GM19468 (cell line): Measurements from ENCODE around the gene MET.

Experiments
- ATAC-seq: cut with Tn5 transposase; IDR thresholded peaks from one replicate; pipeline ENCODE4 v1.9.1; 2021; ENCODE audit warnings: mild to moderate bottlenecking, moderate library complexity, moderate number of reproducible peaks; ENCODE audit not compliant: unreplicated experiment; ENCODE audit errors: extremely low read depth

MET gene

DNA sequence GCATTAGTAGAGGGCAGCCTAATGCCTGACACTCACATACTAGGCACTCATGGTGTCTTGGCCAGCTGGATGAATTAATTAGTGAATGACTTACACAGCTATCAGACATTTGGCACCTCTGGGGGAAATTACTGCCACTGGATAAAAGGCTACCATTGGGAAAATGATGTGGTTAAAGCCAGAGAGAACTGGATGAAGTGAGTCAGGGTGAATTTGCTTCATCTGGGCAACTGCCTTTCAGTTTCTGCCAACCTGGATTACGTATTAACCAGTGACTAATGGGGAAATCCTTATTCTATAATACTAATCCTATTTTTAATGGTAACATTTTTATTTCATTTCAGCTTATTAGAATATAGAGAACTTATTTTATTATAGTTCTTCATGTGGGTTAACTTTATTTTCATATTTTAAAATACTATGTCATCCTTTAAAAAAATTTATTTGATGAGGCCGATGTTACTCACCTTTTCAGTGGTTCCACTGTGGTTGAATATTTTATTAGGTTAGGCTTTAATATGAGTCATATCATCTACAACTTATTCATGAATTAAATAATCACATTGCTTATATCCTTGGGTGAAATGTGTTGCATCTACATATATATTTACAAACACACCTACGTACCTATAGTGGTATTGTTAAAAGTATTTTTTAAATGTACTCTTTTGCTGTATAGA, 104.8 kb downstream of the MET start:
- peak; percentile 51 for ATAC-seq

GRCh38 chr7:116777651-116778281, 105.8 kb downstream of the MET start:
- ATAC-seq, result no peak

- no peak for ATAC-seq
Observed at GRCh38 chr7:116779216-116779615, 107.2 kb downstream of the MET start.

- no peak for ATAC-seq
Observed at GRCh38 chr7:116779931-116780330, 107.9 kb downstream of the MET start.

GRCh38 chr7:116780521-116780920, 108.5 kb downstream of the MET start:
- no peak for ATAC-seq

- ATAC-seq, result no peak
Observed at GRCh38 chr7:116780966-116781365, 109.0 kb downstream of the MET start.

DNA sequence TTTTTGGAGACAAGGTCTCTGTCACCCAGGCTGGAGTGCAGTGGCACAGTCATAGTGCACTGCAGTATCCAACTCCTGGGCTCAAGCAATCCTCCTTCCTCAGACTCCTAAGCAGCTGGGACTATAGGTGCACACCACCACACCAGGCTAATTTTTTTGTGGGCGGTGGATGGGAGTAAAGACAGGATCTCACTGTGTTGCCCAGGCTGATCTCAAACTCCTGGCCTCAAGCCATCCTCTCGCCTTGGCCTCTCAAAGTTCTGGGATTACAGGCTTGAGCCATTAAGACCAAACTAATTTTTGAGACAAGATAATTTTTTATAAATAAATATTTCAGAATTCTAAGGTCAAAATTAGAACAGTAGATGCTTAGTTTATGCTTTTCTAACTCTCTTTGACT, 109.6 kb downstream of the MET start:
- ATAC-seq, result no peak

GRCh38 chr7:116782177-116782711, 110.2 kb downstream of the MET start:
- no peak for ATAC-seq

DNA sequence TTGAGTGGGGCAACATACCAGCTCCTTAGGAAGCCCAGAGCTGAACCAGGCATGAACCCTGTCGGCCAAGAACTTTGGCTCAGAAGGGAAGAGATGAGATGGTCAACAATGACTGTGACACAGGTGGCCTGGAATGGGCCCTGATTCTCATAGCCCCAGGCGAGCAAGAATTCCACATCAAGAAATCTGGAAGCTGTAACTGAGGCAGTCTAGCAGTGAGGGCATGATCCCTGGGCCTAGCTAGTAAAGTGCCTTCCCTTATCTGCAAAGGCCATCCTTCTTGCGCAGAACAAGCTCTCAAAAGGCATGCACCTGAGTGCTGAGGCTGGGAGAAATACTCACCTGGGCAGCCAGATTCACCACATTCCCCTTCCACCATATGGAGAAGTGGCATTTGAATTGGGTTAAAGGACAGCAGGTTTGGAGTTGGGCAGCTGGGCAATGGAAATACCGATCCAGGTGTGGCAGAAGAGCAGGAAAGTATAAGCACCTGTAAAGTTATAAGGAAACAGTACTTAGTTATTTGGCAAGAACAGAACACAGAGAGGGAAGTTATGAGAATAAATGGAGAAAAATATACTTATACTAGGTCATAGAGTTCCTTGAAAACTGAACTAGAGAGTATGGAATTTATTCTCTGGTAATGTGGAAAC, 111.8 kb downstream of the MET start:
- ATAC-seq, result no peak

- no peak for ATAC-seq
Observed at GRCh38 chr7:116784647-116785046, 112.7 kb downstream of the MET start.

- no peak for ATAC-seq
Observed at GRCh38 chr7:116785843-116786242, 113.8 kb downstream of the MET start.

- ATAC-seq, result peak; percentile 98
Observed at GRCh38 chr7:116786791-116787443, 114.9 kb downstream of the MET start.

DNA sequence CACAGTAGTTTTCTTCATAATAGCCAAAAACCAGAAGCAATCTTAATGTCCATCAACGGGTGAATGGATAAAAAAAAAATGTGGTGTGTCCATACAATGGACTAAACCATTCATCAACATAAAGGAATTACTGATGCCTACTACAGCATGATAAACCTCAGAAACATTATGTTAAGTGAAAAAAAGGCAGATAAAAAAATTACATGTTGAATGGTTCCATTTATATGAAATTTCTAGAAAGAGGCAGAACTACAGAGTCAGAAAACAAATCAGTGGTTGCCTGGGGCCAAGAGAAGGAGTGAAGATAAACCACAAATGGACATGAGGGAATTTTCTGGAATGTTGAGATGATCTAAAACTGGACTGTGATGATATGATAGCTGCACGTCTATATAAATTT, 115.9 kb downstream of the MET start:
- no peak for ATAC-seq

- no peak for ATAC-seq
Observed at GRCh38 chr7:116788572-116789197, 116.7 kb downstream of the MET start.

GRCh38 chr7:116790025-116790424, 118.0 kb downstream of the MET start:
- no peak for ATAC-seq

DNA sequence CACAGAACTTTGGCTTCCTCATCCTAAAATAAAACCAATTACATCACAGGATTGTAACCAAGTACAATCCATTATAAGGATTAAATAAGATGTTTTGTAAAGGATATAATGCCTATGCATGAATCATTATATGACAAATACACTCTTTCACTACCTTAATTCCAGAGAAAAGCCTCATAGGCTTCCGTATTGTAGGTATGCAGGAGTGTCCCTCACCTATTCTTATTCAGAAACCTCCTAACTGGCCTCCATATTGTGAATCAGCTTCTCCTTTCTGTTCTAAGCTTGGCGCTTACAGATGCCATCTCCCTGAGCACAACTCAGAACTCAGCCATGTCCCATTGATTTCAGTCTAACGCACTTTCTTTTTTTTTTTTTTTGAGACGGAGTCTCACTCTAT, 120.8 kb downstream of the MET start:
- ATAC-seq, result no peak

GRCh38 chr7:116793795-116794340, 121.9 kb downstream of the MET start:
- no peak for ATAC-seq

DNA sequence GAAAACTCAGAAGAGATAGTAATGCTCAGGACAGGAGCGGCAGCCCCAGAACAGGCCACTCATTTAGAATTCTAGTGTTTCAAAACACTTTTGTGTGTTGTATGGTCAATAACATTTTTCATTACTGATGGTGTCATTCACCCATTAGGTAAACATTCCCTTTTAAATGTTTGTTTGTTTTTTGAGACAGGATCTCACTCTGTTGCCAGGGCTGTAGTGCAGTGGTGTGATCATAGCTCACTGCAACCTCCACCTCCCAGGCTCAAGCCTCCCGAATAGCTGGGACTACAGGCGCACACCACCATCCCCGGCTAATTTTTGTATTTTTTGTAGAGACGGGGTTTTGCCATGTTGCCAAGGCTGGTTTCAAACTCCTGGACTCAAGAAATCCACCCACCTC, 124.5 kb downstream of the MET start:
- ATAC-seq, result no peak

DNA sequence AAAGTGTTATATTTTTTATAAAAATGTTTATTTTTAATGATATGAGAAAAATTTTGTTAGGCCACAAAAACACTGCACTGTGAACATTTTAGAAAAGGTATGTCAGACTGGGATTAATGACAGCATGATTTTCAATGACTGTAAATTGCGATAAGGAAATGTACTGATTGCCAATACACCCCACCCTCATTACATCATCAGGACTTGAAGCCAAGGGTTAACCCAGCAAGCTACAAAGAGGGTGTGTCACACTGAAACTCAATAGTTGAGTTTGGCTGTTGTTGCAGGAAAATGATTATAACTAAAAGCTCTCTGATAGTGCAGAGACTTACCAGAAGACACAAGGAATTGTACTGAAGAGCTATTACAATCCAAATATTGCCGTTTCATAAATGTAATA, 125.6 kb downstream of the MET start:
- no peak for ATAC-seq

GRCh38 chr7:116798232-116798631, 126.2 kb downstream of the MET start:
- ATAC-seq, result no peak
